Stomach (tissue), 4 donors: ENCODE data around the gene ITGA2.

Experiments
- CTCF ChIP-seq, 7 experiments: fragments of 450-650 bp in 4 of 7; fragments of 200-600 bp in 3 of 7; sonication (generic) in 3 of 7; IDR thresholded peaks; one replicate each; pipeline ENCODE4 v1.5.1; 2016 to 2019; ENCODE audit warnings: antibody characterized with exemption in 7 of 7, control low read depth in 2 of 7, mild to moderate bottlenecking in 1 of 7
- POLR2AphosphoS5 ChIP-seq, 3 donors: sonication (generic); formaldehyde crosslinking; IDR thresholded peaks; one replicate each; pipeline ENCODE4 v1.6.1; 2016; ENCODE audit warnings: antibody characterized with exemption in 3 of 3

DNA sequence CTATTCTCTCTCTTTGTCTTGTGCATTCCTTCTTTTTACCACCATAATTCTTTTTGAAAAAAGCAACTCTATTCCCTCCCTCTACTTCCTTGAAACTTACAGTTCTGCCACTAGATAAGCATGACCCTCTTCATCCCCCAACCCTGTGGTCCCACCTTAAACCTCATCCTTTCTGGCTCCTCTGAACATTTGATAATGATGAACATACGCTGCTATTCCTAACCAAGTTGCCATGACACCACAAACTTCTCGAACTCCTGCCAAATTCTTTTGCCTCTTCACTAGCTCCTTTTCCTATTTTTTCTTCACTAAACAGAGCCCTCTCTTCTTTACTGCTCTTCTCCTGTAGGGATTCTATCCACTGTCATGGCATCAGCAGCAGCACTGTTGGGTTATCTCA, 63.3 kb downstream of the ITGA2 start:
- TF ChIP-seq CTCF (IDR thresholded peaks at IDR 0.05) (no peak), POLR2AphosphoS5 (IDR thresholded peaks at IDR 0.05) (no peak)
